Esophagus squamous epithelium (tissue), 5 donors: Measurements from ENCODE around the gene CEP44. TPM values are rescaled to one million over a fixed set of nuclear protein-coding genes. Genes with fewer than 3 reads are reported as not detected.

ENCODE experiments used
- DNase-seq: peaks from one replicate; lab custom pipeline; 2025; lab: John Stamatoyannopoulos, UW
- H3K27ac ChIP-seq, 4 donors: fragments of 200-600 bp; sonication (generic); one replicate each; pipeline ENCODE4 v1.5.1; 2016 to 2019; ENCODE audit warnings: mild to moderate bottlenecking in 1 of 4
- H3K27me3 ChIP-seq, 4 donors: fragments of 200-600 bp; sonication (generic); 1 replicate in 3 of 4; 2 replicates in 1 of 4; pipeline versions ENCODE4 v1.5.1 to v1.6.0; 2017 to 2021; ENCODE audit warnings: antibody characterized with exemption in 1 of 4
- H3K36me3 ChIP-seq, 3 donors: fragments of 200-600 bp; sonication (generic); one replicate each; pipeline ENCODE4 v1.5.1; 2016 to 2019
- H3K4me1 ChIP-seq, 3 donors: fragments of 200-600 bp; sonication (generic); one replicate each; pipeline ENCODE4 v1.5.1; 2017 to 2019
- H3K4me3 ChIP-seq, 4 donors: fragments of 200-600 bp; sonication (generic); 1 replicate in 3 of 4; 2 replicates in 1 of 4; pipeline ENCODE4 v1.5.1; 2016 to 2019; ENCODE audit warnings: mild to moderate bottlenecking in 2 of 4, moderate library complexity in 1 of 4
- H3K9me3 ChIP-seq, 3 donors: fragments of 200-600 bp; sonication (generic); one replicate each; pipeline ENCODE4 v1.5.1; 2016 to 2019
- POLR2A ChIP-seq, 4 donors: fragments of 450-650 bp; IDR thresholded peaks; one replicate each; pipeline ENCODE4 v1.6.1; 2017; ENCODE audit warnings: antibody characterized with exemption in 4 of 4, mild to moderate bottlenecking in 4 of 4, moderate library complexity in 3 of 4
- WGBS, 2 donors: methylation state at CpG; one replicate each; pipeline ENCODE4 v1.1.5; 2018; 5-methylcytosine and 5-hydroxymethylcytosine counted together
- intact Hi-C: fragments of 100-400 bp; cut with DNase I; formaldehyde crosslinking; loops from one replicate; pipeline ENCODE4 v1.15.0; 2022
- total RNA-seq, 4 donors: library from RNA; depleted of rRNA; stranded (reverse); fragments of >200 nt; gene quantifications; one replicate each; pipeline ENCODE4 v1.1.0, GENCODE V29; 2016
- TF ChIP-seq, protein P1 (sequence below), 6 experiments: fragments of 450-650 bp in 4 of 6; fragments of 200-600 bp in 2 of 6; sonication (generic) in 2 of 6; IDR thresholded peaks; one replicate each; pipeline ENCODE4 v1.5.1; 2016 to 2019; ENCODE audit warnings: antibody characterized with exemption in 6 of 6, mild to moderate bottlenecking in 4 of 6, moderate library complexity in 4 of 6
- donor health status: DM: yes; HTN: yes; CAD: no.

CEP44 gene
- total RNA-seq, 4 donors from 2014 or later = 5.5 to 14.4 (median 11.4) TPM

- peak overlapping the region; percentile 3 to 59 (median 35) for H3K27ac ChIP-seq
- TF ChIP-seq, protein P1, sequence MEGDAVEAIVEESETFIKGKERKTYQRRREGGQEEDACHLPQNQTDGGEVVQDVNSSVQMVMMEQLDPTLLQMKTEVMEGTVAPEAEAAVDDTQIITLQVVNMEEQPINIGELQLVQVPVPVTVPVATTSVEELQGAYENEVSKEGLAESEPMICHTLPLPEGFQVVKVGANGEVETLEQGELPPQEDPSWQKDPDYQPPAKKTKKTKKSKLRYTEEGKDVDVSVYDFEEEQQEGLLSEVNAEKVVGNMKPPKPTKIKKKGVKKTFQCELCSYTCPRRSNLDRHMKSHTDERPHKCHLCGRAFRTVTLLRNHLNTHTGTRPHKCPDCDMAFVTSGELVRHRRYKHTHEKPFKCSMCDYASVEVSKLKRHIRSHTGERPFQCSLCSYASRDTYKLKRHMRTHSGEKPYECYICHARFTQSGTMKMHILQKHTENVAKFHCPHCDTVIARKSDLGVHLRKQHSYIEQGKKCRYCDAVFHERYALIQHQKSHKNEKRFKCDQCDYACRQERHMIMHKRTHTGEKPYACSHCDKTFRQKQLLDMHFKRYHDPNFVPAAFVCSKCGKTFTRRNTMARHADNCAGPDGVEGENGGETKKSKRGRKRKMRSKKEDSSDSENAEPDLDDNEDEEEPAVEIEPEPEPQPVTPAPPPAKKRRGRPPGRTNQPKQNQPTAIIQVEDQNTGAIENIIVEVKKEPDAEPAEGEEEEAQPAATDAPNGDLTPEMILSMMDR (IDR thresholded peaks at IDR 0.05) = no peak
- no peak for TF ChIP-seq POLR2A (IDR thresholded peaks at IDR 0.05)
- H3K36me3 ChIP-seq = no peaks in the 10 kb centered on the region
- no peaks in the 10 kb centered on the region for H3K9me3 ChIP-seq
- WGBS, 2 donors = 29 to 54% methylated on average over 3 of the region's 3 CpGs
- H3K27me3 ChIP-seq = no peaks in the 10 kb centered on the region
- no peak overlapping the region for H3K4me3 ChIP-seq
- no peak for DNase-seq
- intact Hi-C loops = no loop called here
- H3K4me1 ChIP-seq = peaks cover 0 to 25% (median 0%) of the 10 kb centered on the region in 3 donors
Measured at GRCh38 chr4:174334628-174335027, 50.9 kb downstream of the CEP44 start.

GRCh38 chr4:174340714-174341113, 57.0 kb downstream of the CEP44 start:
- intact Hi-C loops = no loop called here
- no peak for DNase-seq
- WGBS, 2 donors = 88 to 89% methylated on average over 2 of the region's 2 CpGs
- TF ChIP-seq POLR2A (IDR thresholded peaks at IDR 0.05) = no peak
- TF ChIP-seq, protein P1 (IDR thresholded peaks at IDR 0.05) = no peak
- H3K4me1 ChIP-seq = no peaks in the 10 kb centered on the region
- H3K27ac ChIP-seq = no peak overlapping the region
- H3K4me3 ChIP-seq = no peak overlapping the region
- no peaks in the 10 kb centered on the region for H3K27me3 ChIP-seq
- no peaks in the 10 kb centered on the region for H3K36me3 ChIP-seq
- no peaks in the 10 kb centered on the region for H3K9me3 ChIP-seq

DNA sequence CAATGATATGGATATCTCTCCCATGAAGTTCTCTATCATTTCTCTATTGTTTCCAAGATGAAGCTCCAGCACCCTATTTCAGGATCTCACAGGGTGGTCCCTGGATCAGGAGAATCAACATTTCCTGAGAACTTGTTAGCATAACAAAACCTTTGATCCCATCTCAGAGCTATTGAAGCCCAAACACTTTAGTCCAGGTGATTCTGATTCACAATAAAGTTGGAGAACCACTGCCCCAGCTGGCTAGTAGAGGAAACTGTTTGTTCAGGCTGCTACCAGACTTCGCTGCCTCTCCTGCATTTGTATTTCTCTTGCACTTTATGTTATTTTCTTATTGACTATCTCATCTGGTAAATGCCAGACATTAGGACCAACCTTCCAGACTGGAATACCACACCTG, 65.4 kb downstream of the CEP44 start:
- intact Hi-C loops = no loop called here
- H3K4me1 ChIP-seq = no peaks in the 10 kb centered on the region
- no peak overlapping the region for H3K4me3 ChIP-seq
- no peak overlapping the region for H3K27ac ChIP-seq
- TF ChIP-seq POLR2A (IDR thresholded peaks at IDR 0.05) = no peak
- TF ChIP-seq, protein P1 (IDR thresholded peaks at IDR 0.05) = no peak
- no peaks in the 10 kb centered on the region for H3K36me3 ChIP-seq
- H3K27me3 ChIP-seq = no peaks in the 10 kb centered on the region
- DNase-seq = no peak
- peaks cover 0 to 10% (median 0%) of the 10 kb centered on the region in 3 donors for H3K9me3 ChIP-seq
- 88 to 96% methylated on average over 1 of the region's 1 CpG for WGBS, 2 donors

- H3K36me3 ChIP-seq = no peaks in the 10 kb centered on the region
- H3K9me3 ChIP-seq = peaks cover 0 to 10% (median 0%) of the 10 kb centered on the region in 3 donors
- intact Hi-C loops = no loop called here
- no peaks in the 10 kb centered on the region for H3K4me1 ChIP-seq
- no peak overlapping the region for H3K4me3 ChIP-seq
- no peaks in the 10 kb centered on the region for H3K27me3 ChIP-seq
- WGBS, 2 donors = 41 to 48% methylated on average over 5 of the region's 5 CpGs
- H3K27ac ChIP-seq = no peak overlapping the region
- DNase-seq = no peak
- TF ChIP-seq, protein P1 (IDR thresholded peaks at IDR 0.05) = no peak
- TF ChIP-seq POLR2A (IDR thresholded peaks at IDR 0.05) = no peak
Measured at GRCh38 chr4:174352061-174352819, 68.5 kb downstream of the CEP44 start.

DNA sequence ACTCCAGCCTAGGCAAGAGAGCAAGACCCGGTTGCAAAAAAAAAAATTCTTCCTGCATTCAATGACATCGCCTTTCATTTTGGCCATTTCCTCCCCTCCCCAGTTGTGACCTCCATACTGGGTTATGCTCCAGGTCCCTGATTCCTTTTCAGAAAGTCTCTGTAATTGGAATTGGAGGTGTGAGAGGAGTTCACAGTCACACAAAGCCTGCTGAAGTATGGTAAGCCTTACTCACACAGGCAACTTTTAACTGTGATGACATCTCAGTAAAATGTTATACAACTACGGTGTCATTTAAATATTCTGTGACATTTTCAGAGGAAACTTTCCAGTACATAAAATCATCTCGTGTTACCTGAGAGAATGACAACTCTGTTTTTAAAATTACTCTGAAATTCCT, 73.6 kb downstream of the CEP44 start:
- no peak for TF ChIP-seq POLR2A (IDR thresholded peaks at IDR 0.05)
- TF ChIP-seq, protein P1 (IDR thresholded peaks at IDR 0.05) = no peak
- Histone ChIP-seq H3K27ac (no peak overlapping the region), H3K9me3 (no peaks in the 10 kb centered on the region), H3K27me3 (no peaks in the 10 kb centered on the region), H3K4me3 (no peak overlapping the region), H3K36me3 (no peaks in the 10 kb centered on the region), H3K4me1 (no peaks in the 10 kb centered on the region)
- intact Hi-C loops = no loop called here
- WGBS, 2 donors = 78 to 80% methylated on average over 4 of the region's 4 CpGs
- no peak for DNase-seq
